Mesendoderm (in vitro differentiated cells): ENCODE data around the gene NT5C2.
"Not testable (repeated sequence)": the region's sequence is repeated elsewhere in the genome, so short reads cannot be mapped to it uniquely, and the experiment has no call there.

Source experiments
- DNase-seq: peaks from one replicate; pipeline ENCODE4 v3.0.0; 2013
- H2AK5ac ChIP-seq: 2 replicates; pipeline ENCODE4 v1.6.1; 2013; ENCODE audit warnings: low read length, inconsistent platforms
- H2BK120ac ChIP-seq: 2 replicates; pipeline ENCODE4 v1.6.1; 2013; ENCODE audit warnings: low read depth, mild to moderate bottlenecking, low read length, moderate library complexity, mixed read lengths
- H2BK15ac ChIP-seq: replicated peaks from 2 replicates; pipeline ENCODE4 v1.6.1; 2013; ENCODE audit warnings: low read depth, mild to moderate bottlenecking, moderate library complexity
- H2BK5ac ChIP-seq: 2 replicates; pipeline ENCODE4 v1.6.1; 2013; ENCODE audit warnings: low read length, inconsistent platforms
- H3K18ac ChIP-seq: 2 replicates; pipeline ENCODE4 v1.6.1; 2013; ENCODE audit warnings: mild to moderate bottlenecking, low read length, mixed read lengths
- H3K23ac ChIP-seq: one replicate; pipeline ENCODE4 v1.6.1; 2013; ENCODE audit warnings: low read length
- H3K27ac ChIP-seq: 2 replicates; pipeline ENCODE4 v1.5.1; 2013; ENCODE audit warnings: low read depth, mild to moderate bottlenecking, inconsistent platforms, low read length, moderate library complexity
- H3K27me3 ChIP-seq: 2 replicates; pipeline ENCODE4 v1.6.1; 2013; ENCODE audit warnings: low read length, control low read depth, mild to moderate bottlenecking, inconsistent platforms; ENCODE audit not compliant: insufficient read depth, poor library complexity
- H3K36me3 ChIP-seq: 2 replicates; pipeline ENCODE4 v1.6.1; 2013; ENCODE audit warnings: low read length, inconsistent platforms; ENCODE audit not compliant: control insufficient read depth, insufficient read depth
- H3K4ac ChIP-seq: one replicate; pipeline ENCODE4 v1.6.1; 2013; ENCODE audit warnings: low read depth, mild to moderate bottlenecking, low read length, moderate library complexity
- H3K4me1 ChIP-seq: 2 replicates; pipeline ENCODE4 v1.6.1; 2013; ENCODE audit warnings: low read depth, low read length, inconsistent platforms; ENCODE audit not compliant: control insufficient read depth
- H3K4me2 ChIP-seq: 2 replicates; pipeline ENCODE4 v1.6.1; 2013; ENCODE audit warnings: low read length
- H3K4me3 ChIP-seq: 2 replicates; pipeline ENCODE4 v1.5.1; 2013; ENCODE audit warnings: mild to moderate bottlenecking, low read length
- H3K56ac ChIP-seq: one replicate; pipeline ENCODE4 v1.6.1; 2013; ENCODE audit warnings: low read length
- H3K79me1 ChIP-seq: 2 replicates; pipeline ENCODE4 v1.6.1; 2013; ENCODE audit warnings: low read length, inconsistent platforms
- H3K79me2 ChIP-seq: 2 replicates; pipeline ENCODE4 v1.6.1; 2013; ENCODE audit warnings: mild to moderate bottlenecking, low read length; ENCODE audit not compliant: control insufficient read depth, insufficient read depth
- H3K9ac ChIP-seq: 2 replicates; pipeline ENCODE4 v1.6.1; 2013; ENCODE audit warnings: low read length, inconsistent platforms
- H4K5ac ChIP-seq: one replicate; pipeline ENCODE4 v1.6.1; 2013; ENCODE audit warnings: low read length
- H4K8ac ChIP-seq: one replicate; pipeline ENCODE4 v1.6.1; 2013; ENCODE audit warnings: low read depth, mild to moderate bottlenecking, control low read depth, low read length, moderate library complexity
- WGBS: extraction: QIAGEN DNeasy Blood & Tissue Kit; methylation state at CpG from one replicate; pipeline ENCODE4 v1.1.7; 2013; ENCODE audit warnings: low lambda C conversion rate, missing lambda C conversion rate; ENCODE audit not compliant: insufficient coverage; ENCODE audit errors: extremely low coverage; 5-methylcytosine and 5-hydroxymethylcytosine counted together

The NT5C2 gene

GRCh38 chr10:103139803-103140202, 53.3 kb downstream of the NT5C2 start:
- no peak overlapping the region for H2BK5ac ChIP-seq
- H3K18ac ChIP-seq: no peak overlapping the region
- H3K79me2 ChIP-seq: no peaks in the 10 kb centered on the region
- H4K5ac ChIP-seq: no peak overlapping the region
- peaks cover 2% of the 10 kb centered on the region for H3K79me1 ChIP-seq
- no CpG with 5 or more reads among the region's 3 CpGs for WGBS
- H3K27ac ChIP-seq: no peak overlapping the region
- no peaks in the 10 kb centered on the region for H3K27me3 ChIP-seq
- no peak overlapping the region for H4K8ac ChIP-seq
- no peaks in the 10 kb centered on the region for H3K4me1 ChIP-seq
- H2BK15ac ChIP-seq: no peak overlapping the region
- no peak overlapping the region for H3K56ac ChIP-seq
- no peak overlapping the region for H3K4me2 ChIP-seq
- H3K9ac ChIP-seq: no peak overlapping the region
- no peak overlapping the region for H3K4ac ChIP-seq
- DNase-seq: no peak
- H3K36me3 ChIP-seq: no peaks in the 10 kb centered on the region
- H2BK120ac ChIP-seq: no peak overlapping the region
- no peak overlapping the region for H2AK5ac ChIP-seq
- no peak overlapping the region for H3K4me3 ChIP-seq
- no peak overlapping the region for H3K23ac ChIP-seq

DNA sequence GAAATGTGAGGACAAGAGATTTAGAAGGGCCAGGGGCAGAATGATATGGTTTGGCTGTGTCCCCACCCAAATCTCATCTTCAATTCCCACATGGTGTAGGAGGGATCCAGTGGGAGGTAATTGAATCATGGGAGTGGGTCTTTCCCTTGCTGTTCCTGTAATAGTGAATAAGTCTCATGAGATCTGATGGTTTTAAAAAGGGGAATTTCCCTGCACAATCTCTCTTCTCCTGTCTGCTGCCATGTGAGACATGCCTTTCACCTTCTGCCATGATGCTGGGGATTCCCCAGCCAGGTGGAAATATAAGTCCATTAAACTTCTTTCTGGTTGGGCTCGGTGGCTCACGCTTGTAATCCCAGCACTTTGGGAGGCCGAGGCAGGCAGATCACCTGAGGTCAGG, 57.9 kb downstream of the NT5C2 start:
- not testable (repeated sequence) for H2AK5ac ChIP-seq, H4K8ac ChIP-seq, H3K18ac ChIP-seq, H3K79me2 ChIP-seq, H2BK120ac ChIP-seq, H3K56ac ChIP-seq, H3K36me3 ChIP-seq, H3K27ac ChIP-seq, H3K27me3 ChIP-seq, H3K4me1 ChIP-seq, DNase-seq, H3K4ac ChIP-seq, H3K23ac ChIP-seq, H2BK5ac ChIP-seq, H3K79me1 ChIP-seq, H3K9ac ChIP-seq, H2BK15ac ChIP-seq, H4K5ac ChIP-seq, H3K4me2 ChIP-seq, H3K4me3 ChIP-seq
- no CpG with 5 or more reads among the region's 3 CpGs for WGBS

GRCh38 chr10:103130910-103131309, 62.2 kb downstream of the NT5C2 start:
- WGBS: no CpG with 5 or more reads among the region's 1 CpG
- no peaks in the 10 kb centered on the region for H3K79me2 ChIP-seq

GRCh38 chr10:103130180-103130579, 62.9 kb downstream of the NT5C2 start:
- not testable (repeated sequence) for H4K5ac ChIP-seq, H3K4me3 ChIP-seq, H3K4ac ChIP-seq, H3K27ac ChIP-seq, H2BK5ac ChIP-seq, H3K27me3 ChIP-seq, H4K8ac ChIP-seq, H3K56ac ChIP-seq, H2AK5ac ChIP-seq, H3K79me1 ChIP-seq, H2BK15ac ChIP-seq, DNase-seq, H3K23ac ChIP-seq, H3K36me3 ChIP-seq, H3K4me1 ChIP-seq, H3K18ac ChIP-seq, H3K4me2 ChIP-seq, H3K9ac ChIP-seq, H3K79me2 ChIP-seq, H2BK120ac ChIP-seq
- no CpG with 5 or more reads among the region's 5 CpGs for WGBS

More at GRCh38 chr10:103130910-103131309, 62.2 kb downstream of the NT5C2 start:
- DNase-seq: no peak
- peaks cover 2% of the 10 kb centered on the region for H3K4me1 ChIP-seq
- no peak overlapping the region for H3K27ac ChIP-seq
- H2AK5ac ChIP-seq: no peak overlapping the region
- no peak overlapping the region for H3K23ac ChIP-seq
- no peak overlapping the region for H3K18ac ChIP-seq
- H3K4ac ChIP-seq: no peak overlapping the region
- H2BK5ac ChIP-seq: no peak overlapping the region
- H2BK120ac ChIP-seq: no peak overlapping the region
- no peak overlapping the region for H3K4me3 ChIP-seq
- H3K56ac ChIP-seq: no peak overlapping the region
- H3K4me2 ChIP-seq: no peak overlapping the region
- no peaks in the 10 kb centered on the region for H3K27me3 ChIP-seq
- no peak overlapping the region for H4K8ac ChIP-seq
- H3K79me1 ChIP-seq: no peaks in the 10 kb centered on the region
- no peaks in the 10 kb centered on the region for H3K36me3 ChIP-seq
- no peak overlapping the region for H2BK15ac ChIP-seq
- H3K9ac ChIP-seq: no peak overlapping the region
- H4K5ac ChIP-seq: no peak overlapping the region

- Histone ChIP-seq H3K4me1 (peaks cover 2% of the 10 kb centered on the region), H3K79me2 (no peaks in the 10 kb centered on the region), H4K5ac (no peak overlapping the region), H4K8ac (no peak overlapping the region), H3K23ac (no peak overlapping the region), H3K27me3 (no peaks in the 10 kb centered on the region), H2AK5ac (no peak overlapping the region), H3K27ac (no peak overlapping the region), H3K36me3 (no peaks in the 10 kb centered on the region), H3K18ac (no peak overlapping the region), H3K4me2 (no peak overlapping the region), H3K79me1 (peaks cover 2% of the 10 kb centered on the region), H2BK15ac (no peak overlapping the region), H2BK120ac (no peak overlapping the region), H3K4me3 (no peak overlapping the region), H3K56ac (no peak overlapping the region), H3K9ac (no peak overlapping the region), H3K4ac (no peak overlapping the region), H2BK5ac (no peak overlapping the region)
- WGBS: no CpG with 5 or more reads among the region's 1 CpG
- DNase-seq: no peak
These were observed 65.8 kb downstream of the NT5C2 start for GRCh38 chr10:103127241-103127640.
